Kidney glomerular epithelial cell (primary cell): ENCODE measurements around the gene FAM174C.

Experiments used
- DNase-seq: peaks from one replicate; lab custom pipeline; 2025; lab: John Stamatoyannopoulos, UW

FAM174C gene

DNA sequence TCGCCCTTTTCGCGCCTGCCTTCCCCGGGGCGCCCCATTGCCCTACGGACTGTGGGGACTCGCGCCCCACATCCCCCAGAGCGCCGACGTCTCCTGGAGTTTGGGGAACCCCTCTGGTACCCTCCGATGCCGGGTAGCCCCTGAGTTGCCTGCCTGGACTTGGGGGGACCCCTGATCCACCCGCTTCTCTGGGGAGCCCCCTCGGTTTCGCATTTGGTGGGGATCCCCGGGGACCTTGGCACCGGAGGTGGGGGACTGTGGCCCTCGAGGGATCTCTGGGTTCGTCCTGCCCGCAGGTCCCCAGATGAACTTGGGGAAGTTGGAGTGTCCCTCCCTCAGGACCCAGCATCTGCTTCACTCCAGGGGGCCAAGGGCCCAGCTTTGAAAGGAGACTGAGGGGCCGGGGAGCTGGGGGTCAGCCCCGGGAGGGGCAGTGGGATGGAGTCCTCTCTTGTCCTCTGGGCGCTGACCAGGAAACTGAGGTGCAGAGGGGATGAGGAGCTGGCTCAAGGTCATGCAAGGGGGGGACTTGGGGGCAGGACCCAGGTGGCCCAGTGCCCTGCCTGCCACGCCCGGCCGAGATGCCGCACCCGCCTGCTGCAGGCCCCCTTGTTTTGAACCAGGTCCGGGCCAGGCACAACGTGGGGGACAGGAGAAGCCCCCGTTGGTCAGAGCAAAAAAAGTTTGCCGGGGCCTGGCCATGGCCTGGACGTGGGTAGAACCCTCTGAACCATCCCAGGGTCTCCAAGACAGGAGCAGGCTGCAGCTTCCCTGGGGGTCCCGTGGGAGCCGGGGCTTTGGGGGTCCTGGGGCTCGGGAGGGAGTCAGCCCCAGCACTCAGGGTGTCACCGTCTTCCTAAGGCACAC, 11.4 kb downstream of the FAM174C start:
- no peak for DNase-seq

DNA sequence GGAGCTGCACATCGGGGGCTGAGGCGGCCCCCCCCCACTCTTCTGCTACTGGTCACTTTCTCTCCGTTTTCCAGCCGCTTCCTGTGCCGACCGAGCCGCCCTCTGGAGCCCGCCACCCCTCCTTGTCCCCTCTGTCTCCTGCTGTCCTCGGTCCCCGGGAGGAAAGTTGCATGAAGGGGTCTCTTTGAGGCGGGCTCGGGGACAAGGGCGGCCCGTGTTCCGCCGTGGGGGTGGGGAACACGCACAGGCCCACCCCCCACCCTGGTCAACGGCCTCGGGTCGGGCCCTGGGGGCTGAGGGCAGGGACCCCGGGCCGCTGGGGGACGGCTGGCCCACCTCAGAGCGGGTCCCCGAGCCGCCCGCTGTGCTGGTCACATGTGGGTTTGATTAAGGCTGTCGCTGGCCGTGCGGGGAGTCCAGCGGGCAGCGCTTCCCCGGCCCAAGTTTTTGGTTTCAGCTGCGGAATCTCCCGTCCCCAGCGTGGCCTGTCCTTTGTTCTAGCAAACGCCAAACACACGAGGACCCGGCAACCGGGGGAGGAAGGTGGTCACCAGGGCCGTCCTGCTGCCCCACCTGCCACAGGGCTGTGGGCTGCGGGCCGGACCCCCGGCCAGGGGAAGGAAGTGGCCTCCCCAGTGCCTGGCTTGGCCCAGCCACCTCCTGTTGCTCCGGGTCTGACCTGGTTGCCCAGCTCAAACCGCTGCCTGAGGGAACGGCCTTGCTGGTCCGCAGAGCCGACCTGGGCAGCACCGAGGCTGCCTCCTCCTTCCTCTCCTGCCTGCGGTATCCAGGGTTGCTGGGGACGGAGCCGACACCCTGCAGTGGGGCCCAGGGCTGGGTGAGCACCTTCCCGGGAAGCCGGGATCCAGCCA, 12.3 kb downstream of the FAM174C start:
- DNase-seq, result no peak

DNA sequence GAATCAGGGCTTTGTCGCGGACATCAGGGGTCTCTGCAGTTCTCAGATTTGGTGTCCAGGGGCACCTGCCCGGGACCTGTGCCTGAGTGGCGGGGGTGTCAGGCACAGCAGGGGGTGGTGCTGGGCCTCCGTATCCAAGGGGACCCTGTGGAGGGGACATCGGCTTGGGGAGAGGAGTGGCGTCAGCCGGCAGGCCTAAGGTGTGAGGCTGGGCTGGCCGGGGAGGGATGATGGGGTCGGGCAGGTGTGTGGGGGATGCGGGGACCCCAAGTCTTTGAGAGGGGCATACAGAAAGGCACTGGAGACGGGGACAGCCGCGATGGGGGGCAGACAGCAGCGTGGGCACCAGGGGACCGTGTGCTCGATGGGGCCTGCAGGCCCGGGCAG, 12.9 kb downstream of the FAM174C start:
- no peak for DNase-seq

DNA sequence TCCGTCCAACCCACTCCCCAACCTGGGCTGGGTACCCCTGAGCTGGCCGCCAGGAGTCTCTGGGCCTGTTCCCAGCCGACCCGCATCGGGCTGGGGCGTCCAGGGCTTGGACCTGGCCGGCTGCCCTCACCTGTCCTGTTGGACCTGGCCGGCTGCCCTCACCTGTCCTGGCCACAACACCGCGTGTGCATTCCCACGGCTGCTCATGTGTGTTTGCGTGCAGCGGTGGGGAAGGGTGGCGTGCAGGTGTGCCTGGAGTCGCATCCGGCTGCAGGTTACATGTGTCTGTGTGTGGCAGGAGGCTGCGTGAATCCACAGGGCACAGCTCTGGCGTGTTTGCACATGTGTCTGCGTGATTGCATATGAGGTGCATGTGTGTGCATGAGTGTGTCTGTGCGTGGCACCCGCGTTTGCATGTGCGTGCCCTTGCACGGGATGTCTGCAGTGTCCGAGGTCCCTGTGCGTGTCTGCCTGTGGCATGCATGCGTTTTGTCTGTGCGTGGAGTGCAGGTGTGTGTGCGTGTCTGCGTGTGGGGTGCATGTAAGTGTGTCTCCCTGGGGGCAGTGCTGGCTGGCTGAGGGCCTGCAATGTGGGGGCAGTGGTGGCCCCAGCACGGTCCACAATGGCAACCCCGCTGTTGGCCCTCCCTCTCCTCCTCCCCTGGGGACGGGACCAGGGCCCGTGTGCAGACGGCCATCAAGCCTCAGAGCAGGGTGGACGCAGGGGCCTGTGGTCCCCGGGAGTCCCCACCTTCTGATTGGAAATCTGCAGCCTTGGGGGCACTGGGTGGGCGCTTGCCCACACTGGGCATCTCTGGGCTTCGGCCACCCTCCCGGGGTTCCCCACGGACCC, 13.7 kb downstream of the FAM174C start:
- no peak for DNase-seq

DNA sequence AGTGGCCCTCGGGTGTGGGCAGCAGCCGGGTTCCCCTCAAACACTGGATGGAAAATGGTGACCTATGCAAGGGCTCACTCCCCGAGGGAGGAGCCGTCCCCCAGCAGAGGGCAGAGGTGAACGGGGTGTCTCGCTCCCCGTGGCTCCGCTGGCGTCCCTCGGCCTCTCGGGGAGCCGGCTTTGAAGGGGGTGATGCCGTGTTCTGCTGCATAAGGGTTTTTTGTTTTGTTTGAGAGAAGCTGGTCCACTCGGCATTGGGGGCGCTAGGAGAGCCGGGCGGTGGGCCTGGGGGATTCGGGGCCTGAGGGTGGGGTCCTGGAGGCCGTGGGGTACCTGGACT, 14.3 kb downstream of the FAM174C start:
- no peak for DNase-seq

DNA sequence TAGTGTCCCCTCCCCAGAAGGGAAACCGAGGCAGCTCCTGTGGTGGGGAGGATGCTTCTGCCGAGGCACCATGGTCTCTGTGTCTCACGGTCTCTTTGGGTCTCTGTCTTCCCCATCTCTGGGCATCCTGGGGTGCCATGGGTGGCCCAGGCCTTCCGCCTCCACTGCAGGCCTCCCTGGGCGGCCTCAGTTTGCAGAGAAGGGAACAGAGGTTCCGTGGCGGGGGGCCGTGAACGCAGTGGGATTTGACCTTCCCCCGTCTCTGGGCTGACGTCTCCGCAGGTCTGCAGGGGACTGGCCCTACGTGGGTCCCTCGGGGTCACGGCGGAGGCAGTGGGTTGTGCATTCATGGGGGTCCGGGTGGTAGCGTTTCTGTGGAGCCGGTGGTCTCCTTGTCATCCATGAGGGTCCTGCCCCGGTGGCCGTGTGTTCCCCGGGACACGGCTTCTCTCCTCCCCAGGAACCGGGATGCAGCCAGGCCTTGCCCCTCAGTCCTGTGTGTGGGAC, 14.9 kb downstream of the FAM174C start:
- no peak for DNase-seq

DNA sequence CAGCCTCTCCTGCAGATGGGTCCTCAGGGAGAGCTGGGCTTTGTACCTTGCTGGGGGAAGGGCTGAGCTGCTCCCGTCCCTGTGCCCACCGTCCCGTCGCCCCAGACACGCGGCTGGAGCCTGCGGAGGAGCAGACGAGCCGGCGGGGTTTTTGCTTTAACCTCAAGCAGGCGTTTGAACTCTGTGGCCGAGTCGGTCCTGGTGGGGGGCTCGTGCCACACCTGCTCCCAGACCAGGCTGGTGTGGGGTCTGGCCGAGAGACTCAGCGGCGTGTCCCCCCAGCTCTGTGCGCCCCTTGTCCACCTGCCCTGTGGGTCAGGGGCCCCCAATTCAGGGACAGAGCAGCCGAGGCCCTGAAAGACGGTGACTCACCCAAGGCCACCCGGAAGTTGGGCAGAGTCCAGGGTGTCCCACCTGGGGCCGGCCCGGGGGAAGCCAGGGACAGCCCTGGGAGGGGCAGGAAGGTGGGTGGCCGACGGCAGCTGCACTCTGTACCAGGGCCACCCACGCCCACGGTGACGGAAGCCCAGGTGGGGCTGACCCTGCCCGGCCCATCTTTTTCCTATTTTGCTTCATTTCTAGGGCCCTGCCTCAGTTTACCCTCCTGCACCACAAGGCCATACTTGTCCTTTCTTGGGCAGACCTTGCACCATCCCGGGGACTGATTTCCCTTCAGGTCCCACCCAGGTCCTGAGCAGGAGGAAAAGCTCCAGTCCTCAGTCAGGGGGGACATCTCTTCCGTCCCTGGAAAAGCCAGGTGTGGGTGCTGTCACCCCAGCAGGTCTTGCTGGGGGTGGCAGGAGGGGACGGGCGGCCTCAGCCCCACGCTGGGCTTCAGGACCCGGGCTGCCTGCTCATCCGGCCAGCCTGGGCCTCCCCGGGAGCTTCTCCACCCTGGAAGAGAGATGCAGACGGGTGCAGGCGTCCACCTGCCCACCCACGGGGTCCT, 15.6 kb downstream of the FAM174C start:
- DNase-seq, result no peak

DNA sequence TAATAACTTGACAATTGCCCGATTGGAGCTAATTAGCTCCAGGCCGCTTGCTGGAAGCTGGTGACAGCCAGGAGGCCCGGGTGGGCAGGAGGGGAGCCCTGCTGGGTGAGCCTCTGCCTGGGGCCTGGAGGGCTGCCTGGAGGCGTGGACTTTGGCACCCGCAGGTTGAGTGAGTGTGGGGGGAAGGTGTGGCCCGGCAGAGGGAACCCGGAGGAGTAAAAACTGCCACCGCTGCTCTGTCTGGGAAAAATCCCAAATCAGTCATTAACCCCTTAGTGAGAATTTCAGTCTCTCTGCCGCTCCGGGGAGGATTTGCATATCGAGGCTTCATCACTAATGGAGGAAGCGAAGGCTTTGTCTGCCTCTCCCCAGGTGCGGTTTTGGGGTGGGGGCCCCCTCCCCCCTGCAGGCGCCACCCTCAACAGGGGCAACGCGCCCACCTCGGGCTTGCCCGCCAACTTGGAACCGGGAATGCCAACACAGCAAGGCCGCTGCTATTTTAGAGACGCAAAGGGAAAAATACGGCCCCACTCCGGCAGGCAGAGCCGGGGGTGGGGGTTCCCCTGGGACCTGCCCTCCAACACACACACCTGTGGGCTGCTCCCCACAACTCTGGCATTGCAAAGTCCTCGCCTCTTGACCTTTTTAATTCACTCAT, 16.6 kb downstream of the FAM174C start:
- DNase-seq, result no peak

DNA sequence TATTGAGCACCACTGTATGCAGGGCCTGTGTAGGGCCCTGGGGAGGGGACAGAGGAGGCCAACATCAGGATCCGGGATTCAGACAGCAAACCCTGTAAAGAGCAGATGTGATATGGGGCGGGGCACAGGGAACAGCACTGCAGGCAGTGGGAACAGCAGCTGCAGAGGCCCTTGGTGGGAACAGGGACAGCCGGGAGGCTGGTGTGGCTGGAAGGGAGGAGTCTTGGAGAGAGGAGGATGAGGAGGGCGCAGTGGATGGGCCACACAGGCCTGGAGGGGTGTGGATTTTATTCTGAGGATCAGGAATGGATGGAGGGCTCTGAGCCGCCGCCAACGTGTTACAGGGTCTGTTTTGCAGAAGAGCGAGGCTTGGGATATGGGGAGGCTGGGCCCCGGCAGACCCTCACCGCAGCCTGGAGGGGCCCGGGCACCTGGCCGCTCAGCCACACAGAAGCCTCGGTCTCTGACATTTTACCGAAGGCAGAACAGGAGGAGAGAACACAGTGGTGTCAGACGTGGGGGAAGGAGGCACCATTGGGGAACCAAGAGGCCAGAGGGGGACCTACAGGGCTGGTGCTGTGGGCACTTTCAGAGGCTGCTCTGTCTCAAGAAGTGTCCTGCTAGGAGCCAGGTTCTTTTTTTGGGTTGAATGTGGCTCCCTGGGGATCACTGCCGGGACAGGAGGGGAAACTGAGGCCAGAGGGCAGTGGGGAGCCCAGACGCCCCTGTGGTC, 17.3 kb downstream of the FAM174C start:
- DNase-seq, result no peak

DNA sequence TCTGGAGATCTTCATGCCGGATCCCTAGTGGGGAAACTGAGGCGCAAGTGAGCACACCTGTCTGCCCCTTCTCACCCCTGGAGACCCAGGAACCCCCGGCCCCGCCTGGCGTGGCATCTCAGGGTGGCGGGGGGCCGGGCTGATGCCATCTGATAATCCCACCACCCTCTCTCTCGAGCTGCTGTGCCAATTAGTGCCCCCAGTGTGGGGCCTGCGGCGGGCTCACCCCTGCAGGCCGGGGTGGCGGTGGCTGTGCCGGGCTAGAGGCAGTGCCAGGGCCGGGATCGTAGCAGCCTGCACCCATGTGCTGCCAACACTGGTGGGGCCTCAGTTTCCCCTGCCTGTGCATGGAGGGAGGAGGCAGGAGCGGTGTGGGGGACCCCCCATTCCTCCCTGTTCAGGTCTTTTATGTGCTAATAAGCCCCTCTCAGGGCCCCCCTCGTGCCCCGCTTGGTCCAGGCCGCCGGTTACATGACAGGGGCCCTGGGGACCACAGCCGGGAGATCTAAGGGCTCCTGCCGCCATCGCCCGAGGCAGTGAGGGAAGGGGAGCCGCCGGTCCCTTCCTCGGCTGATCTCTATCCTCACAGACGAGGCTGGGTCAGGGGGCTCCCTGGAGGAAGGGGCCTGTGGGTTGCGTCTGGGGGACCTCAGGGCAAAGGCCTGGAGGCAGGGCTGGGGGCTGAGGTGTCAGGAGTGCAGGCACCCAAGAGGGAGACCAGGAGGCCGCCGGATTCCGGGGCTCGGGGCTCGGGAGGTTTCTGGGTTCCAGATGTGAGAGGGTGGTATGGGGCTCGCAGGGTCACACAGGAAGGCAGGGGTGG, 18.7 kb downstream of the FAM174C start:
- DNase-seq, result no peak

DNA sequence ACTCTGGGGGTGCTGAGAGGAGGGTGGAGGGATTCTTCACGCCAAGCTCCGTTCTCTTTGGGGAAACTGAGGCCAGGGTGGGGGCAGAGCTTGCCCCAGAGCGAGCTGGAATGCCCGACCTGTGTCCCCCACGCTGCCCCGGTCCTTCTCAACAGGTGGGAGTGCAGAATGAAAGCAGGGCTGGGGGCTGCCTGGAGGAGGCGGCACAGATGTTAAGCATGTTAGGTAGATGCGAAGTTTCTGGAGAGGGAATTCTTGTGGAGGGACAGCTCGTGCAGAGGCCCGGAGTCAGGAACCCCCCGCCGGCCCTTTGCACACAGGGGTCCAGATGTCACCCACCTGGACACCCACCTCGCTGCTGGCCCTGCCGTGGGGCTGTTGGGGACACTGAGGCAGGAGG, 19.4 kb downstream of the FAM174C start:
- DNase-seq, result no peak

DNA sequence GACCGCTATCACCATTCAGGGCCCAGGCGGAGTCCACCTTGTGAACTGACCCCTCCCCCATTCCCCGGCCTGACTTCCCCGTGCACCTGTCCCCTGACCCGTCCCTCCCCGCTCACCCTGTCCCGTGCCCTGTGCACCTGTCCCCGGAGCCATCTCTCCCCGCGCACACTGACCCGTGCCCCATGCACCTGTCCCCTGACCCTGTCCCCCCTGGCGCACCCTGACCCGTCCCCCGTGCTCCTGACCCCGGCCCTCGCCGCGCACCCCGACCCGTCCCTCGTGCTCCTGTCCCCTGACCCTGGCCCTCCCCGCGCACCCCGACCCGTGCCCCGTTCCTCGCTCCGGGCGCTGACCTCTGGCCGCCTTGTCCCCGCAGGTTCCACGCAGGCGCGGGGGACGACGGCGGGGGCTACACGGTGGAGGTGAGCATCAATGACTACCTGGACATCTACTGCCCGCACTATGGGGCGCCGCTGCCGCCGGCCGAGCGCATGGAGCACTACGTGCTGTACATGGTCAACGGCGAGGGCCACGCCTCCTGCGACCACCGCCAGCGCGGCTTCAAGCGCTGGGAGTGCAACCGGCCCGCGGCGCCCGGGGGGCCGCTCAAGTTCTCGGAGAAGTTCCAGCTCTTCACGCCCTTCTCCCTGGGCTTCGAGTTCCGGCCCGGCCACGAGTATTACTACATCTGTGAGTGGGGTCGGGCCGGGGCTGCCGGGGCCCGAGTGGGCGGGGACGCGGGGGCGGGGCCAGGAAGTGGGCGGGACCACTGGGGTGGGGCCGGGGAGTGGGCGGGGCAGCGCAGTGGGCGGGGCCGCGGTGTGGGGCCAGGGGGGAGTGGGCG, 20.1 kb downstream of the FAM174C start:
- DNase-seq, result no peak

DNA sequence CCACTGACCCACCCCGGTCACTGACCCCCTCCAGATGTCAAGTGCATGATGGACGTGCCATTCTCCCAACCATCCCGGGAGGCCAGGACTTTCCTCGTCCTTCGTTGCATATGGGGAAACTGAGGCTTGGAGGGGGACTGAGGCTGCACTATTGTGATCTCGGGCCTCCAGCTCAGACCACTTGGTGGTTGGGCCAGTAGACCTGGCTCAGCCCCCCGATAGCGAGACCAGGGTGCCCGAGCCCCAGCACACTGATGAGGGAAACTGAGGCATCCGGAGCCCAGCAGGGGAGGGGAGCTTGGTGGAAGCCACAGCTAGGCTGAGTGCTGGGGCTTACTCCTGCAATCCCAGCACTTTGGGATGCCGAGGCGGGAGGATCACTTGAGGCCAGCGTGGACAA, 20.7 kb downstream of the FAM174C start:
- DNase-seq, result no peak

DNA sequence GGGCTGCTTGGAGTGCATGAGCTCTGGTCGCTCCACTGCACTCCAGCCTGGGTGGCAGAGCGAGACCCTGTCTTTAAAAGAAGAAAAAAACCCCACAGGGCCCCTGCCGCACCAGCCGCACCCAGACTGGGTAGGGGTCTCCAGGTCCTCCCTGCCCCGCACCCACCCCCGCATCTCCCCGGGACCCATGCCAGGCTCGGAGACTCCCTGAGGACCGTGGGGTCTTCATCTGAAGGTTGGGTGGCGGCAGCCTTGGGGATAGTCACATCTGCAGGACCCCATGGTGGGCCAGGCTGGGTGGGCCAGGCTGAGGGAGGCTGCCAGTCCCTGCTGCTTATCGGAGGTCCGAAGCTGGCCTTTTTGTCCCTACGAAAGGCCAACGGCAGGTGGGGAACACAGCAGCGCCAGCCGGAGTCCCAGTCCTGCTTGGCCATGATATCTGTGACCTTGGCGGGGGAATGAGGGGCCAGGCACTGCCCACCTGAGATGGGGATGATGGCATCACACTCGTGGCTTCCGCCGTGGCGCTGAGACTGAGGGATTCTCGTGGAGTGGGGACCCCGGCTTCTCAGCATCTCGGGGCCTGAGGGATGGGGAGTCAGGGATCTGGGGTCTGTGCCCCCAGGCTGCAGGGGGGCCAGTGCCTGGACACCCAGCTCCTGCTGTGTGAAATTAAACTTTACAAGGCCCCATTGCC, 21.4 kb downstream of the FAM174C start:
- no peak for DNase-seq

DNA sequence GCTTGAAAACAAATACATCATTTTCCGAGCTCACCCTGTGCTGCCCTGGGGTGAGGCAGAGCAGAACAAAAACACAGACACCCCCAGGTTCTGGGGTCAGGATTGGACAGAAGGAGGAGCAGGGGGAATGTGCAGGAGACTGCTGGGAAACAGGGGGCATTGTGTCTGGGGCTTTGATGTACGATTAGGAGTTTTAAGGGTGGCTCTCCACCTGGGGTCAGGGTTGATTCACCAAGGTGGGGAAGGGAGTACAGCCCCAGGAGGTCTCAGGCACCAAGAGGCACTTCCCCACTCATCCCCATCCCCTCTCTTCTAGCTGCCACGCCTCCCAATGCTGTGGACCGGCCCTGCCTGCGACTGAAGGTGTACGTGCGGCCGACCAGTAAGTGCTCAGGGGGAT, 22.9 kb downstream of the FAM174C start:
- no peak for DNase-seq

DNA sequence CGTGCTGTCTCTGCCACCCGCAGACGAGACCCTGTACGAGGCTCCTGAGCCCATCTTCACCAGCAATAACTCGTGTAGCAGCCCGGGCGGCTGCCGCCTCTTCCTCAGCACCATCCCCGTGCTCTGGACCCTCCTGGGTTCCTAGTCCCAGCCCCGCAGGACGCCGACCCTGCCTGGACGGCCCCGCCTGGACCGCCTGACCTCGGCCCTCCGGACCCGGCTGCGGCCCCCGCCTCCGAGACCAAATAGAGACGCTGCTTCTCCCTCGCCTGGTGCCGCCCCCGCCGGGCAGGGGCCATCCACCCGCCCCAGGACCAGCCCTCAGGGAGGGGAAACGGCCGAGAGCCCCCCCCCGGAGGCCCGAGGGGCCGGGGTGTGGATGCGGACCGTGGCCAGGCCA, 24.5 kb downstream of the FAM174C start:
- no peak for DNase-seq

DNA sequence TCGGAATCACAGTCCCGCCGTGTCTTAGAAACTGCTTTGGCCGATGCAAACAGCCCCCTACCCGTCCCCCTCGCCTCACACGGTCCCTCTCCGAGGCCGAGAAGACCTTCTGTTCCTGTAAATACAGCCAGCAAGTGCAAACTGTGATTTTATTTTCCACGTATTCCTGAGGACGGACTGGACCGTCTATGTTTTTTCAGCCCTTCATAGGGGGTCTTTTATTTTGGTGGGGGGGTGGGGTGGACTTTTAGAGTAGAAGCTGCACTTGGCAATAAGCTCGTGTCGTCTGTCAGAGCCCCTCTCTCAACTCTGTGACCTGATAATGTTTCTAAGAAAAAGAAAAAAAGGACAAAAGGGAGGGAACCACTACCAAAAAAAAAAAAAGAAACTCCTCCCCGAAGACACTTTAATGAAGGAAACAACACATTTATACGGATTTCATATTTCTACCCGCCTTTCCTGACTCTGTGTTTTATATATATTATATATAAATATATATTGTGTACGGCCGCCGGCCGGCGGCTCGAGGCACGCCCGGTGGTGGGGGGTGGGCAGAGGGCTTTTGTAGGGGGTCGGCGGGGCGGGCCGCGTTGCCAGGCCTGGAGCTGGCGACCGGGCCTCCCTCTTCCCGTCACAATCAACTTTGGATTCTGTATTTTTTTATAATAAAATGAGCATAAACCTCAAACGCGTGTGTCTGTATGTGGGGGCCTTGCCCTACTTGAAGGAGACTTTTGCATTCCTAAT, 25.6 kb downstream of the FAM174C start:
- DNase-seq, result no peak
